Measurements from ENCODE around the gene GPER1.

DNA sequence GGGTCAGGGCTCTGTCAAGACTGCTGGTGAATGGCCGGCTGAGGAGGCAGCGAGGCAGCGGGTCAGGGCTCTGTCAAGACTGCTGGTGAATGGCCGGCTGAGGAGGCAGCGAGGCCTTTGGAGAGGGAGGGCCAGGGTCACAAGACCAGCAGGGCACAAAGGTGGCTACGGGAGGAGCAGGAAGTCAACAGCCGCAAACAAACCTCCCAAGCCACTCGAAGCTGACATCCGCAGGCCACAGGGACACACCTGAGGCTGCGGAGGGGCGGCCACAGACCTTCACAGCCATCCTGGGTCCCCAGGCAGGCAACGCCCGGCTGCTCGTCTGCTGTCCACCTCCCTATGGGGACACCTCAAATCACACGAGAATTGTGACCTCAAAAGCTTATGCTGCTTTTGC, 8.9 kb upstream of the GPER1 start:
- TF ChIP-seq, protein P1, sequence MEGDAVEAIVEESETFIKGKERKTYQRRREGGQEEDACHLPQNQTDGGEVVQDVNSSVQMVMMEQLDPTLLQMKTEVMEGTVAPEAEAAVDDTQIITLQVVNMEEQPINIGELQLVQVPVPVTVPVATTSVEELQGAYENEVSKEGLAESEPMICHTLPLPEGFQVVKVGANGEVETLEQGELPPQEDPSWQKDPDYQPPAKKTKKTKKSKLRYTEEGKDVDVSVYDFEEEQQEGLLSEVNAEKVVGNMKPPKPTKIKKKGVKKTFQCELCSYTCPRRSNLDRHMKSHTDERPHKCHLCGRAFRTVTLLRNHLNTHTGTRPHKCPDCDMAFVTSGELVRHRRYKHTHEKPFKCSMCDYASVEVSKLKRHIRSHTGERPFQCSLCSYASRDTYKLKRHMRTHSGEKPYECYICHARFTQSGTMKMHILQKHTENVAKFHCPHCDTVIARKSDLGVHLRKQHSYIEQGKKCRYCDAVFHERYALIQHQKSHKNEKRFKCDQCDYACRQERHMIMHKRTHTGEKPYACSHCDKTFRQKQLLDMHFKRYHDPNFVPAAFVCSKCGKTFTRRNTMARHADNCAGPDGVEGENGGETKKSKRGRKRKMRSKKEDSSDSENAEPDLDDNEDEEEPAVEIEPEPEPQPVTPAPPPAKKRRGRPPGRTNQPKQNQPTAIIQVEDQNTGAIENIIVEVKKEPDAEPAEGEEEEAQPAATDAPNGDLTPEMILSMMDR (IDR thresholded peaks at IDR 0.05), result no peak
- no peak for TF ChIP-seq POLR2A (IDR thresholded peaks at IDR 0.05)
